GM21717 (cell line): Measurements from ENCODE around the gene HOMER2.
"Not testable (repeated sequence)": the region's sequence is repeated elsewhere in the genome, so short reads cannot be mapped to it uniquely, and the experiment has no call there.

Experiments
- ATAC-seq: cut with Tn5 transposase; IDR thresholded peaks from one replicate; pipeline ENCODE4 v1.9.1; 2021; ENCODE audit warnings: mild to moderate bottlenecking, moderate library complexity; ENCODE audit not compliant: unreplicated experiment

Gene HOMER2

GRCh38 chr15:82838096-82838735 is 114.3 kb downstream of the HOMER2 start:
- ATAC-seq = no peak

- no peak for ATAC-seq
These were observed 117.1 kb downstream of the HOMER2 start for GRCh38 chr15:82835391-82835917.

- no peak for ATAC-seq
These were observed 119.2 kb downstream of the HOMER2 start for GRCh38 chr15:82833362-82833682.

GRCh38 chr15:82832601-82833361 is 119.7 kb downstream of the HOMER2 start:
- peak; percentile 79 for ATAC-seq

- ATAC-seq = no peak
These were observed 120.5 kb downstream of the HOMER2 start for GRCh38 chr15:82831894-82832600.

- no peak for ATAC-seq
These were observed 121.9 kb downstream of the HOMER2 start for GRCh38 chr15:82830427-82831173.

- ATAC-seq = no peak
These were observed 123.3 kb downstream of the HOMER2 start for GRCh38 chr15:82829234-82829633.

GRCh38 chr15:82828075-82828474 is 124.4 kb downstream of the HOMER2 start:
- ATAC-seq = no peak

- no peak for ATAC-seq
These were observed 129.5 kb downstream of the HOMER2 start for GRCh38 chr15:82823049-82823448.

GRCh38 chr15:82821851-82822250 is 130.7 kb downstream of the HOMER2 start:
- not testable (repeated sequence) for ATAC-seq

GRCh38 chr15:82821396-82821795 is 131.1 kb downstream of the HOMER2 start:
- ATAC-seq = not testable (repeated sequence)

- no peak for ATAC-seq
These were observed 132.4 kb downstream of the HOMER2 start for GRCh38 chr15:82820128-82820527.

- no peak for ATAC-seq
These were observed 139.5 kb downstream of the HOMER2 start for GRCh38 chr15:82812994-82813393.

- no peak for ATAC-seq
These were observed 141.6 kb downstream of the HOMER2 start for GRCh38 chr15:82810890-82811426.

- ATAC-seq = peak; percentile 6
These were observed 142.2 kb downstream of the HOMER2 start for GRCh38 chr15:82810061-82810889.

- peak; percentile 84 for ATAC-seq
These were observed 143.0 kb downstream of the HOMER2 start, which contains the start of gene WHAMM for GRCh38 chr15:82809308-82810060. Gene WHAMM, plus strand, starts transcription at chr15:82809628. Its CDS starts 99 bp downstream, at chr15:82809727.

GRCh38 chr15:82808634-82809041 is 143.9 kb downstream of the HOMER2 start:
- no peak for ATAC-seq

GRCh38 chr15:82807920-82808633 is 144.4 kb downstream of the HOMER2 start:
- ATAC-seq = no peak
